Measurements from ENCODE around the gene MYRIP.

GRCh38 chr3:39905788-39906187, 96.4 kb downstream of the MYRIP start:
- no peak for TF ChIP-seq USF2 (IDR thresholded peaks at IDR 0.05; ENCODE audit: borderline replicate concordance, low read depth, low read length)
- no peak for TF ChIP-seq CTCF (IDR thresholded peaks at IDR 0.05)
- TF ChIP-seq EP300 (IDR thresholded peaks at IDR 0.05; ENCODE audit: borderline replicate concordance in 1 of 2, low read depth in 1 of 2, low read length in 1 of 2): no peak
- no peak for TF ChIP-seq RAD21 (IDR thresholded peaks at IDR 0.05; ENCODE audit: low read length)
- no peak for TF ChIP-seq FOXM1 (IDR thresholded peaks at IDR 0.05; ENCODE audit: low read depth)
- TF ChIP-seq RFX5 (IDR thresholded peaks at IDR 0.05; ENCODE audit: low read length): no peak
- TF ChIP-seq SMC3 (IDR thresholded peaks at IDR 0.05; ENCODE audit: low read depth, low read length): no peak
- TF ChIP-seq TAF1 (IDR thresholded peaks at IDR 0.05; ENCODE audit: borderline replicate concordance, low read depth, low read length): no peak
- no peak for TF ChIP-seq POLR2AphosphoS5 (IDR thresholded peaks at IDR 0.05; ENCODE audit: low read depth, low read length)
- TF ChIP-seq GATA2 (CRISPR knock-in tag; IDR thresholded peaks at IDR 0.05): no peak
- no peak for TF ChIP-seq RXRA (IDR thresholded peaks at IDR 0.05; ENCODE audit: borderline replicate concordance, low read depth)
- no peak for TF ChIP-seq PBX3 (IDR thresholded peaks at IDR 0.05)
- no peak for TF ChIP-seq RCOR1 (IDR thresholded peaks at IDR 0.05; ENCODE audit: low read length)
- TF ChIP-seq YY1 (IDR thresholded peaks at IDR 0.05; ENCODE audit: low read depth): no peak

Data from SK-N-SH (cell line).